Inferior parietal cortex (tissue), 1 donor: ENCODE measurements around the gene ATOSB.

Experiments used
- DNase-seq: peaks from one replicate; pipeline ENCODE4 v3.0.0-alpha.2; 2016; ENCODE audit errors: extremely low spot score

The ATOSB gene

GRCh38 chr9:35079426-35080341, 36.0 kb downstream of the ATOSB start, which contains the start of gene FANCG:
Gene FANCG, minus strand, starts transcription at chr9:35079942. Its CDS starts 418 bp downstream, at chr9:35079524.
- DNase-seq, result peak; percentile 92

DNA sequence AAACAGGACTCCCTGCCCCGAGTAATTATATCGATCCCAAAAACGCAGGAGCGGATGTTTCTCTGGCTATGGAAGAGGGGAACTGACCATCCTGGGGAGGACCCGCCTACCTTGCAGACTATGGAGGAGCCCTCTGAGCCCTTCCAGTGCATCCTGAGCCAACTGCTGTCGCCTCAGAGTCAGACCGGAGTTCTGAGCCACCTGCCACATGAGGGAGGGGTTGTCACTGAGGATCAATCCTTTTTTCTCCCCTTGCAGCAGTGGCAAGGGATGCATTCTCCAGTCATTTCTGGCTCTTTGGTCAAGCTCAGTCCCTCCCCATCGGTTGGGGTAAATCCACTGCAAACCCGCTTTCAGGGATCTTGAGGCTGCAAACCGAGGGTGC, 36.6 kb downstream of the ATOSB start:
- no peak for DNase-seq

GRCh38 chr9:35078066-35078465, 37.6 kb downstream of the ATOSB start:
- DNase-seq, result no peak

DNA sequence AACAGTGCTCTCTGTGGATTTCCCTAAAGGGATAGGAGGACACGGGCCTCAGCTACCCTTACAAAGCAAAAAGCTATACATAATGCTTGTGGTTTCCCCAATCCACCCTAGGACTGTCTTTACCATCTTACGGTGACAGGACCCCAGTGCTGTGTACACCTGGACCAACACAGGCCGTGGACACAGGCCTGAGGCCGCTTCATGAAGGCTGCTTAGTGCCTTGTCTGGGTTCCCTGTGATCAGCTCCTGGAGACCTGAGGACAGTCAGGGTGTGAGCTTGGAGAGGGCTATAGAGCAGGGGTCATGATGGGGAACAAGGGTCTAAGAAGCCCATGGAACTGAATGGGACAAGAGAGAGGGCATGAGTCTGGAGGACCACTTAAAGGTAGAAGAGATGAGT, 38.8 kb downstream of the ATOSB start:
- DNase-seq, result no peak

DNA sequence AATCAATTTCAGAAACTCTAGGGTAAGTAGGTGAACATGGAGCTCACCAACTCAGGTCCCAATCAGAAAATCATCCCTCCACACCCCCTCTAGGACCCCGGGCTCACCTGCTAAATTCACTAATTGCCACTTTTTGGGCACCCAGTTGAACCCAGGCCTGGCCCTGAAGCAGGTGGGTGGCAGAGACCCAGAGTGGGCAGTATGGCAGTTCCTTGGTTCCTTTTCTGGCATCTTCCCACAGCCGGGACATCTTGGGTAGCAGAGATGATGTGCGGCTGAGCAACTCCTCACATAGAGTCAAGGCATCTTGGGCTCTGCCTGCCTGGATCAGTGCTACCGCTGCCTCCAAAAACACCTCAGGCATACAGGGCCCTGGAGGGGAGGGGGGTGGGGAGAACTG, 40.3 kb downstream of the ATOSB start:
- no peak for DNase-seq

DNA sequence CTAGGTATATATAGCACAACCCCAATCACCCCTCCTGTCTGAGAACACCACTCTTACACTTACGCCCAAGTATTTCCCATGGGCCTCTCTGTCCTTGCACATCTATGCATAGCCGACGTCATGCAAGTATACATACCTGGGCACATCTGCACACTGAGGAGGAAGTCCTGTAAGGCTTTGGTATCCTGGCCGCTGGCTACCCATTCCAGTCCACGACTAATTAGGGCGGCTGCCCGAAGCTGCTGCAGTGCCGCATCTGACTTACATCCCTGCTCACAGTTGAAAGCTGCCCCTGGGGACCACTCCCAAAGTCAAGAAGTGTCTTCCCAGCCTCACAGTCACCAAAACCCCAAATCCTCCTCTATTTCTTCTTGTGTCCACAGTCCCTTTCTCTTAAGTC, 40.9 kb downstream of the ATOSB start:
- no peak for DNase-seq

DNA sequence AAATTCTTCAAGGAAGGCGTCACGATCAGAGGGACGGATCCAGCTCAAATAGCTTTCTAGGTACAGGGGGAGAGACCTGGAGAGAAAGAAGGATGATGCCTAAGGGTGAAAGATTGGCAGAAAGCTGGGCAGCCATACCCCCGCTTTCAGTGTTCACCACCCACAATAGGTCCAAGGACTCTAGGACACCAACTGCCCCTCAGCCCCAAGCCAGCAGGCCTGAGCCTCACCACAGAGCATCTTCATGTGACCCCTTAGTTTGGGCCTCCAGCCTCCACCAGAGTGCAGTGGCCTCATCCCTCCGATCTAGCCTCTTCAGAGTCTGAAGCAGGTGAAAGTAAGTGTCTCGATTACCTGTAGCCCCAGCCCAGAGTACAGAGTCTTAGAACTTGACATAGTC, 41.5 kb downstream of the ATOSB start:
- DNase-seq, result no peak

DNA sequence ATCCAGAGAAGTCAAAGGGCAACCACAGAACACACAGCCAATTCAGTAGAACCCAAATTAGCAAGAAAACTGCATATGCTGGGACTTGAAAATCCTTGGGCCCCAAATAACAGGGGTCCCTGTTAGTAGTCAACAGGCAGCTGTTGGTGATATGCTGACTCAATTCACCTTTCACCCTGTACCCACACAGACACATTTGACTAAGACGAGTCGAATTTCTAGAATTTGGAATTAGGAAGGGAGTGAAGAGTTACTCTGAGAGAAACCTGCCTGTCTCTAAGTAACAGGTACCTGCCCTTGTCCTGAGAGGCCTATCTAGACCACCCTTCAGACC, 42.4 kb downstream of the ATOSB start:
- no peak for DNase-seq

DNA sequence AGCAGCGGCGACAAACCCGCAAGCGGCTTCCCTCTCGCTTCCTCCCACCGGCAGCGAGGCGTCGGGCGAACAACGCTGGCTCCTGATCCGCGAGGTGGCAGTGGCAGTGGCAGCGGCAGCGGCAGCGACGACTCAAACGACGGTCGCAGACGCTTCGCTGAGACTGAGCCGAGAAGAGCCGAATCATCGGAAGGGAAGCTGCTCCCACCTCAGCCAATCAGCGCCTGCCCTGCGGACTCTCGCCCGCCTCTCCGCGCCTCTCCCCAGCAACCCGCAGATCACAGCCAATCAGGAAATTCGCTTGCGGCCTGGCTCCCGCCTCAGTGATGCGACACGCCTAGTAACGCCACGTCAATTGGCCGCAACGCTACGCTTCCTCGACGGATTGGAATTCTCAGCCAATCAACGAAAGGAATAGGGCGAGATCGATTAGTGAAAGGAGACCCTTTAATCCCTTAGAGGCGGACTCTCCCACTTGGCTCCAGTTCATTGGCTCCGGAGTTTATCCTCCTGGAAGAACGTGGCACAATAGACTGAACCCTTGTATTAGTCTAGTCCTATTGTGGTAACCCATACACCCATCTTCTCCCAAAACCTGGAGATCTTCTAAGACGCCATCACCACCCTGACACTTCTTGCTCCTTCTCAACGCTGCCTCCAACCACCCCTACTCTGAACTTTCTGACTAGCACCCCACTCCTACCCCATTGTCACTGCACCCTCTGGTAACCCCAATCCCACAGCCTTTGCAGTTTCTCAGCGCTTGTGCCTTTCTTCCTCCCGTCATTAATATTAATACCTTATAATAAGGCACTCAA, 43.0 kb downstream of the ATOSB start, which contains the start of gene VCP:
TSS of gene VCP (minus strand) at position 165 of the 818 bp plus-strand sequence. CDS start 272 bp downstream, outside the sequence.
- DNase-seq, result peak; percentile 98

GRCh38 chr9:35071814-35072460, 43.7 kb downstream of the ATOSB start:
- DNase-seq, result peak; percentile 53

DNA sequence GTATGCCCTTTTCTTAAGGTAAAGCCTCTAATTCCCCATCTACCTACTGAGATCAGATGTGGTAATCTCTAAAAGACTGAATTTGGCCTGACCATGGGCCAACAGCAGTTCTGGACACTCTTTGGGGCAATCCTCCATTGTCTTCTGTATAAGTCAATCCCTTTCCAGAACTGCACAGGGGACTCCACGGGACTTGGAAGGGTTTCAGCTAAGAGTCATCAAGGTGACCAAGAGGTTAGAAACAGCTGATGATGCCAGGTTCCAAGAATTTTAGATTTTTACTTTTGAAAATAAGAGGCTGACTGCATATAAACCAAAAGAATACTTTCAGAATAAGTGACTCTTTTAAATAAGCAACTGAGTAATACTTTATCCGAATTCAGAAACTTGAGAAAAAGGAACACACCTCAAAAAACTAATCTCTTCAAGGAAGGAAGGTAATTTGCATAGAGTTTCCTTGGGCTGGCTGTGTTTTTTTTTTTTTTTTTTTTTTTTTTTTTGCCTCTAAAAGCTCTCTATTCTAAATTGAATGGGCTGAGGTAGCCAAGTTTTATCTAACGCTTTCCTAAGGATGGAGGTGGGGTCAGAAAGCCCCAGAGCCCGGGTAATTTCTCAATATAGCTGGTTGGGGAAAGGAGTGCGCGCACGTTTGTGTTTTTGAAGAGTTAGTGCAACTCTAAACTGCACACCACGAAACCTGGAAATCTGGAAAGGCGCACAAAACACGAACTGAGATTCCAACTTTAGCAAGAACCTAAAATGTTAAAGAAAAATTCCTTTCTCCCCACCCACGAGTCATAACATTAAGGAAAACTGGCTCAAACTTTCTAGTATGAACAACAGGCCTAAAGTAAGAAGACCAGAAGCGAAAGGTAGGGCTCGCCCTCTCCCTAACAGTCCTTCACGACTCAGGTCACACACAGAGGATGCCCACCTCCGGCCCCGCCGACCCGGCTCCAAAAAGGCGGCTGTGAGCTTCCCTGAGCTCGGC, 44.5 kb downstream of the ATOSB start:
- no peak for DNase-seq

GRCh38 chr9:35069020-35069419, 46.6 kb downstream of the ATOSB start:
- DNase-seq, result no peak

GRCh38 chr9:35067056-35067455, 48.6 kb downstream of the ATOSB start:
- DNase-seq, result no peak

DNA sequence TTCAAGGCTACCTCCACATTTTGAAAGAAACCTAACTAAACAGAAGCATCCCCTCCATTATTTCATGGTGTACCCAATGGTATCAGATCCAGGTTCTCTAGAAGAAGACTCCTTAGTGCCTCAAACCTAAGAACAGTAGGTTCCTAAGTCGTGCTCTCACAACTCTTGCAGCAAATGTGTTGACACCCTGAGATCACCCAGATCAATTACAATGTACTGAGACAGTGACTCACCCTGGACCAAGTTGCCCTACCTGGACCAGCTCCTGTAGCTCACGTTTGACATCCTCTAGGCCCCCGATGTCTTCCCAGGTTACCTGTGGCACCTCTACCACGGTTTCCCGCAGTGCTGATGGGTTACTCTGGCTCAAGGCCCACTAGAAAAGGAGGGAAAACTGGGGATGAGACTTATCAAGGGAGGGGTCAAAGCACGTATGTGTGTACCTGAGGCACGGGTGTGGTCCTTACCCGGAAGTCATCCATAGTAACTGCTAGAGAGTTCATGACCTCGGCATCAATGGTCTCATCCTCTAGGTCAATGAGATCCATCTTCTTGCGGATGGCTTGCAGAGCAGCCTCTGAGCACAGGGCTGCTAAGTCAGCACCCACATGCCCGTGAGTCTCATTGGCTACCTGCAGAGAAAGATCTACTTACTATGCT, 55.0 kb downstream of the ATOSB start:
- DNase-seq, result no peak

DNA sequence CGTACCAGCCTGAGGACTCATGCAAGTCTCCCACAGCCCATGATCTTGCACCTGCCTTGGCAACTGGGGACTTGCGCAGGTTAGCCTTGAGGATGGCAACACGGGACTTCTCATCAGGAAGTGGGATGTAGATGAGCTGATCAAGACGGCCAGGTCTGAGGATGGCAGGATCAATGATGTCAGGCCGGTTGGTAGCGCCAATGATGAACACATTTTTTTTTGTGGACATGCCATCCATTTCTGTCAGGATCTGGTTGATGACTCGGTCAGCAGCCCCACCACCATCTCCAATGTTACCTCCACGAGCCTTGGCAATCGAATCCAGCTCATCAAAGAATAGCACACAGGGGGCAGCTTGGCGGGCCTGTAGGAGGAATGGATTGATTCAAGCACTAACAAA, 56.2 kb downstream of the ATOSB start:
- no peak for DNase-seq

GRCh38 chr9:35057271-35057620, 58.4 kb downstream of the ATOSB start:
- no peak for DNase-seq

GRCh38 chr9:35056571-35057270, 58.9 kb downstream of the ATOSB start:
- DNase-seq, result no peak

- no peak for DNase-seq
These were observed 60.6 kb downstream of the ATOSB start for GRCh38 chr9:35054871-35055644.

DNA sequence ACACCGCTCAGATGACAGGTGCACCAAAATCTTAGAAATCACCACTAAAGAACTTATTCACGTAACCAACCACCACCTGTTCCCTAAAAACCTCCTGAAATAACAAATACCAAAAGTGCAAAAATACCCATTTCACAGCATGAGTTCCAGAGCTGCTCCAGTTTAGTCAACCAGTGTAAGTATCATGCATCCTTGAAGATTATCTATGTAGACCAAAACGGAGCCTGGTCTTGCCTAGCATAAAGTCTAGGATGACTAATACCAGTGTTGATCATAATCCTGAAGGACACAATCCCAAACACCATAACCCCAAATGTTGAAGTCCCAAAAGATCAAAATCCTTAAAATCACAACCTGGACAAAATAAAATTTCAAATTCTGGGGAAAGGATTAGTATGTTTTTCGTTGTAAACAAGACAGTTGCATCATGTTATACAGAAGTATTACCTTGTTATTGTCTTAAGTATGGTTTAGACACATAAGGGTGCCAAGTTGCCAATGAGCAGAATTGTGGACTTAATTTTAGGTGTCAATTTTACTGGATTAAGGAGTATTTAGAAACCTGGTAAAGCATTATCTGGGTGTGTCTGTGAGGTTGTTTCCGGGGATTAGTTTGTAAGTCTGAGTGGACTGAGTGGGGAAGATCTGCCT, 61.4 kb downstream of the ATOSB start:
- no peak for DNase-seq
